Measurements from ENCODE around the gene PAWR.
"Not testable (repeated sequence)": the region's sequence is repeated elsewhere in the genome, so short reads cannot be mapped to it uniquely, and the experiment has no call there.

PAWR gene

DNA sequence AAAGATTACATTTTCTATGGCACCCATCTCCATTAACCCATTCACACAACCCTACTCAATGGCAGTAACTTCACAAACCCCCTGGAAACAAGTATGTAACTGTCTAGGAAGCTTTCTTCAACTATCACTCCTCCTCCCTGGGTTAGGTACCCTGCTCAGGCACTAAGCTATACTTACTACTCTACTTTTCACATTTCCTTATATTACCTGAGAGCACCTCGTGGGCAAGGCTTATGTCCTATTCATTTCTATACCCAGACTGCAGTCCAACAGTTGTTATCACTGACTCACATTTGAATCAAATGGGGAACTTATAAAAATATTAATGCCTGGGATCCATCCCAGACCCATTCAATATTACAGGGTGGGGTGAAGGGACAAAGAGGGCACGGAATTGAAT, 4.6 kb downstream of the PAWR start:
- no peak for DNase-seq

DNA sequence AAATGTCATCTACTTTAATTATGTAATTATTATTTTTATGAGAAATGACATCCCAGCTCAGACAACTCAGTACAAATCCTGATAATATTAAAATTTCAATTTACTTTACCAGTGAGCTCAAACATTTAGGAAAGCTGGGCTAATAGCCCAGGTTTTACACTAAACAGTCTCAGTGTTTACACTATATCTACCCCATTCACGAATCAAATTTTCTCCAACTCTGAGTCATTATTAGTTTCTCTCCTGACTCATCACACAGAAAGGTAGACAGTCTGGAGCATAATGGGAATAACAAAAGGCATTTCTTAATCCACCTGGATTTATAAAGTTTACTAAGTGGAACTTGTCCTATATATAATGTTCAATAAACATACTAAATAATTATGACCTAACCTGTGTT, 5.7 kb downstream of the PAWR start:
- DNase-seq, result no peak

DNA sequence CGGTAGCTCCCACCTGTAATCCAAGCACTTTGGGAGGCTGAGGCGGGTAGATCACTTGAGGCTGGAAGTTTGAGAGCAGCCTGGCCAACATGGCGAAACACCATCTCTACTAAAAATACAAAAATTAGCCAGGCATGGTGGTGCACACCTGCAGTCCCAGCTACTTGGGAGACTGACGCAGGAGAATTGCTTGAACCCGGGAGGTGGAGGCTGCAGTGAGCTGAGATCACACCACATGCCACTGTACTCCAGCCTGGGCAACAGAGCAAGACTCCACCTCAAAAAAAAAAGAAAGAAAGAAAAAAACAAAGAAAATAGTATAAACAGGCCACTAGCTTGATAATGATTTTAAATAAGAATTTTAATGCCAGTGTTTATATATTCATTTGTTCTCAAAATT, 6.4 kb downstream of the PAWR start:
- not testable (repeated sequence) for DNase-seq

DNA sequence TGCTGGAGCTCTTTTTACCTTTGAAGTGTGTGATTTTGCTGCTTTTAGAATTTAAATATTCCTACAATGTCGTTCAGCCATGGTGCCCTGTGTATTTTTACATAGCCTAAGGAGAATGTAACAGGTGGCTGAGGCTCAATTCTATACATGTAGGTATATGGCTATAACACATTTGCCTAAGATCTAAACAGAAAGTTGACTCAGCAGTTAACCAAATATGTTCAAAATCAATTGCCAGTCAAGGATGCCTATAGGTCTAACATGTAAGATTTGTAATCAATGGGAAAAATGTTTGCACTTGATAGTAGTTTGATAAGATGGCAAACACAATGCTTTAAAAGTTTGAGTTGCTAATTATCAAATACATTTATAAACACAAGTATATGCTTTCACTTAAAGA, 8.2 kb downstream of the PAWR start:
- no peak for DNase-seq

DNA sequence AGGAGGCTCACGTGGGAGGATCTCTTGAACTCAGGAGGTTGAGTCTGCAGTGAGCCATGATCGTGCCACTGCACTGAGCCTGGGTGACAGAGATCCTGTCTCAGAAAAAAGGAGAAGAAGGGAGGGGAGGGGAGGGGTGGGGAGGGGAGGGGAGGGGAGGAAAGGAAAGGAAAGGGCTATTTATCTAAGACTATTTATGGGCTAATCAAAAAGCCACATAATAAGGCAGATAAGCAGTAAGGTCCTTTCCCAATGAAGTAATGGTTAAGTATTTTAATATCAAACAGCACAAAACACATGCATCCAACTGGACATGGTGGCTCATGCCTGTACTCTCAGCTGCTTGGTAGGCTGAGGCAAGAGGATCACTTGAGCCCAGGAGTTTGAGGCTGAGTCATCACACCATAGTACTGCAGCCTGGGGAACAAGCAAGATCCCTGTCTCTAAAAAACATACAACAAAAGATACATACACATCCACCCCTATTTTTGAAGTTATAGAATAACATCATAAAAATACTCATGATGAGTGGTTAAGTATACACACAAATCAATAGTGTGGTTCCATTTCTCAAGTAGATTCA, 9.7 kb downstream of the PAWR start:
- no peak for DNase-seq

DNA sequence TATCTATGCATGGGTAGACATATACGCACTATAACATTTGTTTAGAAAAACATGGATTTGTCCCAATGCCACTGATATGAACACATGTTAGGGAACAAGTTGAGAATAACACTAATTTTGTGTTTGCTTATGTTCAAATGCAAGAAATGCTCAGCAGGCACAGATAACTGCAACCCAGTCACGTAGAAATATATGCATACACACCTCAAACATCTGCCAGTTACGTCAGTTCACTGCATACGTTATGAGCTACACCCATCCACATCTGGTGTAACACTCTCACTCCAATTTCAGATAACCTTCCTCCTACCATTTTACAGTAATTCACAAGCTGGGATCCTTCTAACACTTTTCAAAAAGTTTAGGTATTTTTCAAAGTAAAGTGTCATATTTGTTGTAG, 10.7 kb downstream of the PAWR start:
- no peak for DNase-seq

DNA sequence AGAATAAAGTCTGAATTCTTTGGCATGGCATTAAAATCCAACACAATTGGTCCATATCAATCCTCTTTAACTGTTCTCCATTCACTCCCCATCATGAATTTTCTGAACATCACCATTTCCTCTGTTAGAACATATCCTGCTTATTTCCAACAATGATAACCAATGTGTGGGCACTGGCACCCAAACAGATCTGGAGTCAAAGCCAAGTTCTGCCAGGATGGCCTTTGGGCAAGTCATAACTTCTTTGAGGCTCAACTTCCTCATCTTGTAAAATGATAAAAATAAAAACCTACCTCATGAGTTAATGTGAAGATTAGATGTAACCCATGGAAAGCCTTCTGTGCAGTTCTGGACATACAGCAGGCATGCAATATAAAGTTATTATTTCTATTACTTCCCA, 12.5 kb downstream of the PAWR start:
- DNase-seq, result no peak

DNA sequence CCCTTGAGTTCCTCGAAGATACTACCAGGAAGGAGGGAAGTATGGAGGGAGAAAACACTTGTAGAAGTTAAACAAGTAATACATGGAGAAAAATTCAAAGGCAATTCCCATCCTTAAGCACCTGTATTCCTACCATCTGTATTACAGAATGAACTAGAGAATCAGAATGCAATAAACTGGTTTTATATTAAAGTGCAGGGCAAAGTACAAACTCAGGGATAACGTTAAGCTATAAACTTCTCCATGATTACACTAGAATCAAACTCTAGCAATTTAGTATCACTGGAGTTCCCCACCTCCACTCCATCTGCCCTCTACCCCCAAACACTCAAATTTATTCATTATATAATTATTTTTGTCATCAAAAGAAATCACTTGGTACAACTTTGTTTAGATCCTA, 13.1 kb downstream of the PAWR start:
- no peak for DNase-seq

DNA sequence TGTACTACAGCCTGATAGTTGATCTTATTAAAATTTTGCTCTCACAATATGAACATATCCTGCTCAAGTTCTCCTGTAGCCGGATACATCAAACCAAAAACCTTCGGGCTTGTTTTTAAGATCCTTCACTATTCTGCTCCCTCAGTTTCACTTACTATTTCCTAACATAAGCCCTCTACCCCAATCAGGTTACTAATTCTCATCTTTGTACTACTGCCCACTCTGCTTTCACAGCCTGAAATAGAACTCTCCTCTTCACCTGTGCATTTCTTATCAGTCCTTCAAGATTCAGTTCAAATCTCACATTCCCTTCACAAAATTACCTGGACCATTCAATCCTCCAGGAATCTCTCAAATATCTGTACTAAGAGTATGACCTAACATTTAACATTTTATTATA, 14.2 kb downstream of the PAWR start:
- DNase-seq, result no peak

DNA sequence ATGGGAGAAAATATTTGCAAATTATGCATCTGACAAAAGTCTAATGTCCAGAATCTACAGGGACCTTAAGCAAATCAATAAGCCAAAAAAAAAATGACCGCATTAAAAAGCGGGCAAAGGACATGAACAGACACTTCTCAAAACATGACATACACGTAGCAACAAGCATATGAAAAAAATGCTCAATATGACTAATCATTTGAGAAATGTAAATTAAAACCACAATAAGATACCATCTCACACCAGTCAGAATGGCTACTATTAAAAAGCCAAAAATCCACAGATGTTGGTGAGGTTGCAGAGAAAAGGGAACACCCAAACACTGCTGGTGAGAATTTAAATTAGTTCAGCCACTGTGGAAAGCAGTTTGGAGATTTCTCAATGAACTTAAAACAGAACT, 16.1 kb downstream of the PAWR start:
- no peak for DNase-seq

DNA sequence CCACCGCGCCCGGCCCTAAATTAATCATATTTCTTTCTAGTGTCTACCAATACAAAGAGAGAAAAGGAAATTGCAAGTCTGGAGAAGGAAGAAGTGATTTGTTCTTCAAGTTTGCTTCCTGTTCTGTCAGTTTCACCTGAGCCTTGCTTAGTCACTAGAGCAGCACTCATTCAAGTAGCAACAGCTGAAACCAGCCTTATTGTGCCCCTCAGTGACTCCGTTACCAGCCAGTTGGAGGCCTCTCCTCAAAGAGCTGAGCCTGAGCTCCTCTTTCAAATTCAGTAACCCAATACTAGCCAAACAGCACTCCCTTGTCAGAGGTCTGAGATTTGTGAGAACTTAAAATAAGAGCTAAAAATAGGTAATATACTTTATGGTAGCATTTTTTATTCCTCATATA, 17.4 kb downstream of the PAWR start:
- DNase-seq, result no peak

DNA sequence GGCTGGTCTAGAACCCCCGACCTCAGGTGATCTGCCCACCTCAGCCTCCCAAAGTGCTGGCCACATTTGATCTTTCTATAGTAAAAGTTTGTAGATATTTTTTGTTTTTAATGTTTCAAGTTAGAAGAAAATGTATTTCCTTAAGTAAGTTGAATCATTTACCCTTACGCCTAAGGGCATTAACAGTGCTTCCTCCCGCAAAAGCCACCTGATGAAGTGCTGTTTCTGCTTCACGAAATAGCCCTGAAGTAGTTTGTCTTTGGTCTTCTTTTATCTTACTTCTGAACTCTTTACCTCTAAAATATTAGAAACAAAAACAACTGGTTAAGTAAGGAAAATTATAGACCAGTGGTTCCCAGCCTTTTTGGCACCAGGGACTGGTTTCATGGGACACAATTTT, 22.7 kb downstream of the PAWR start:
- DNase-seq, result no peak

DNA sequence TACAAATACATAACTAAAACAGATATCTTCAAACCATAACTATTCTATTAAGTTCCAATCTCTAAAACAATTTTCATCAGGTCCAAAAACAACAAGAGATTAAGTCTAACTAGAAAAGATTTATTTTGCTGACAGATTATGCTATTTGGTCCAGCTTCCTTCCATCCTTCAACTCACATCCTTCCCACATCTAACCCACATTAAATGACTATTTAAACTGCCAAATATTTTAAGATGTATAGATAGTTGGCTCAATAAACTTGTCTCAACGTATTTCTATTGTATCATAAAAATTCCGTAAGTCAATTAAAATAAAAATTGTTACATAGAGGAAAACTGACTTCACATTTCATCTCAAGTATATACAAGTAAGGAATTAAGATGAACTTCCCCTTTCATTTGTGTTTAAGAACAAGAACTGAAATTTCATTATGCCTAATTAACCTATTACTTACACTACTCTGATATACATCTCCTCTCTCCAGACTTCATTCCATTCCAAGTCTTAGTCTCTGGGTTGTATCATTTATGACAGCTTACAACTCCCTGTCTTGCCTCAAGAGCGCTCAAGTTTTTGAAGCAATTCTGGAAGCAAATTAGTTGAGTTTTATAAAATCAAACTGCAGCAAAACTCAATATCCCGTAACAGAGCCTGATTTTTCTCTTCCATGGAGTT, 25.4 kb downstream of the PAWR start:
- DNase-seq, result no peak

DNA sequence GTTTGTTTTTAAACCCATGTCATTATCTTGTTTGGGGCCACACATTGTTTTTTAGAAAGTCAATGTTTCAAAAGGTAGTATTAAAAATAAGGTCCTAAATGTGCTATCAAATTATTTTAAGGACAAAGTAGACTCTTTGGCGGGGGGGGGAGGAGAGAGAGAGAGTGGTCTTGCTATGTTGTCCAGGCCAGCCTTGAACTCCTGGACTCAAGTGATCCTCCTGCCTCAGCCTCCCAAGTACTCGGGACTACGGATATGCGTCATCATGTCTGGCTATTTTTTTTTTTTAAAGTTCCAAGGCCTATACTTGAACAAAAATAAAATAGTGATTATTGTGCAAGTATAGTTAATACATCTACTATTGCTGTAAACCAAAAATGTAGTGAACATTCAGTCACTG, 26.2 kb downstream of the PAWR start:
- DNase-seq, result no peak

DNA sequence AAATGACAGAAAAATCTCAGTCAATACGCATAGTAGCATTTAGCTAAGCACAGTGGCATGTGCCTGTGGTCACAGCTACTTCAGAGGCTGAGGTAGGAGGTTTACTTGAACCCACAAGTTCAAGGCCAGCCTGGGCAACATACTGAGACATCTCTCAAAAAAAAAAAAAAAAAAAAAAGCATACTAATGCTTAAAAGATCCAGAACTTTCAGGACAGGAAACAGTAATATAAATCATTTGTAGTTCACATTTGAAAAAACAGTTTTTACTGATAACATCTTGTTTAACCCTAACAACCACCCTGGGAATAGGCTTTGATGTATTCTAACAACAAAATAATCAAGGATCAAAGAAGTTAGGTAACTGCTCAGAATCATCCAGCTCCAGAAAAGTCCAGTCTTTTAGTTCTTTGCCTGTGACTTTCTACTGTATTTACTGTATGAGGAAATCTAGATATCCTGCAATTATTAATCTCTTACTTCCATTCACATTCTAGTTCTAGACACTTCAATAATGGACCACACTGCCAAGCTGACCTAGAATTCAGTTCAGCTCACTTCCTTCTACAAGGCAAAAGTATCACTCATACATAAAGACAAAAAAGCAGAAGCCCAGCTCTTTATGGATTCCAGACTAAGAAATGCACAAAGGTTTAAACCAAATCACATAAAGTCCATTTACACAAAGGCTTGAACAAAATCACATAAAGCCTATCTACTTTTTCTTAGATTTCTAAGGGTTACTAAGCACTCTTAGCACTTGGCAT, 28.5 kb downstream of the PAWR start:
- DNase-seq, result no peak

DNA sequence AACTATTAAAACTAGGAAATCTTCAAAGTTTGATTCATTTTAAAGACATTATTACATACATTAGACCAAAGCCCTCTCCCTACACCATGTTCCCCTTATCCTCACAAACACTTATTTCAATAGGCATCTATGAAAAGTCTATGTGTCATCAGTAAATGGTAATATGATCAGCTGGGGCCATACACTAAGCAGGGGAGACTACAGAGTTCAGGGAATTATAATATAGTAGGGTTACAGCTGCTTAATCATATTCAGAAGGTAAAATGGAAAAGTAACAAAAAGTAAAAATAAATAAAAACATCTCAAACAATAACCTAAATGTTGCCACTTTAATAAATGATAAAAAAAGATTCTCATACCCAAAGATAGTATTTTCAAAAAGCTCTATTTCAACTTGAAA, 29.1 kb downstream of the PAWR start:
- DNase-seq, result no peak

DNA sequence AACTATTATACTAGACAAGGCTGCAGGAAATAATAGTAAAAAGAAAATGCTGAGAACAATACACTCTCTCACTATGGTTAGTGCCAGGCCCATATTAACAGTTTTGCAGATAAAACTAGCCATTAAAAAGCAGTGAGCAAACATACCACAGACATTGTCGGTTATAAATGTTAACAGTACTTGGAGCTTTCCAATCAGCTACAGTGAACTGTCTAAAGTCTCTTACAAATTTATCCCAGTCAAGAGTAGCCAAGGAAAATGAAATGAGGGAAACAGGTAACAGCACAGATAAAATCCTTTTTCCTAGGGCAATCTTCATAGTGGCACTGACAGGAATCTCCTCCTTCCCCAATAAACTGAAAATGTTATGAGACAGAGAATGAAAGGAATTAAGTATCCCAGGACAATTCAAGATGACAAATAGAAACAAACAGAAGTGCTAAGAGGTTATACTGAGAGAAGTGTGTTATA, 30.8 kb downstream of the PAWR start:
- no peak for DNase-seq

DNA sequence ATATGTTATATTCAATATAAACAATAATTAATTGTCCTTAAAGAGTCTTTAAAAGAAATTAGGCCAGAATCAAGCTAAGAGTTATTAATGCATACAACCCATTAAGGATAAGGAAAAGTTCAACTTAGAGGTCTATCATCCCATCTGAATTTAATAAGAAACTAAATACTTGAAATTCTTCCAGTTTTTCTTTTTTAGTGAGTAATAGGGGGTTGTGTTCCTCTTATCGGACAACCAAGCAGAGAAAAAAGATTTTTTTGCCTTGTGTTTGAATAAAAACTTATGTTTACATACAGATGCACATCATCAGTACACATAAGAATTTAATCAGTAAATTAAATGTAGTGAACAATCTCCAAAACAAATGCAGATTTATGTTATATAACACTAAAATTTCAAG, 32.5 kb downstream of the PAWR start:
- no peak for DNase-seq

DNA sequence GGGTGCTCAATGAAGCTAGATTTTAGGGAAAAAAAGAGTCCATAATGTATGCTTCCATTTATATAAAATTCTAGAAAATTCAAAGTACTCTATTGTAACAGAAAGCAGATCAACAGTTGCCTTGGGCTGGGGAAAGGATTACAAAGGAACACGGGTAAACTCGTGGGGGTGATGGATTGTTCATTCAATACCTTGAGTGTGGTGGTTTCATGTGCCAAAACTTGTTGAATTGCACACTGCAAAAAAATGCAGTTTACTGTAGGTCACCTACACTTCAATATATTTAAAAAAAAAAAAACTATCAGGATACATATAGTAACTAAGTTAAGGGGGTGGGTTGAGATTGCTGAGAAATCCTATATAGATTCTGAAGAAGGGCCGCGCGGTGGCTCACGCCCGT, 33.6 kb downstream of the PAWR start:
- no peak for DNase-seq

DNA sequence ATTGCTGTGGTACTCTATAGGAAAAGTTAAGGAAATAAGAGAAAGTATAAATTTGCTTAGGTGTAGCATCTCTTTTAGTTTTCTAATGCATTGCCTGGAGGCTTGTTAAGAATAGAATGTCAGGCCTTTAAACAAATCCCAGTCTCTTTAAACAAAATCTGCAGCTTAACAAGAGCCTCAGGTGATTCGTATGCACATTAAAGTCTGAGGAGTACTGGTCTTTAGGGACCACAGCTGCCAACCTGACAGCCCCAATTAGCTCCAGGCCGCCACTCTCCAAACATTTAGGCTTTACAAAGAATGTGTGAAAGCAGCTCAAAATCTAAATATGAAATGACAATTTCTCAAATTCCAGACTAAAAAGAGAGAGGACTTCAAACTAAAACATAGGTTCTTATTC, 35.7 kb downstream of the PAWR start:
- no peak for DNase-seq

DNA sequence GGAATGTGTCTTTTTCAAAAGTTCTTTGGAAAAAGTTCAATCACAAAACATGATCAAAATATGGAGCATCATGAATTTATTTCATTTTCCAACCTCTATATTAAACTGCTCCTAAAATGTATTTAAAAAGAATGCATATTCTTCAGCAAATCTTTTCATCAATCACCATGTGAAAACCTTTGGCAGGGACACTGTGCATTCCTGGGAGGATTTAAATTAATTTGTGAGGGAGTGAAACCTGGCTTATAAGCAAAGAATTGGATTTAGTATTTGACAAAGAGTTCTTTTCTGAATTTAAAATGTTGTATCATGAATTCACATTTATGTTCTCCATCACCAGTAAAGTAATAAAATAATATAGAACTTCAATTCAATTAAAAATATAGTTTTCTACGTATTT, 38.2 kb downstream of the PAWR start:
- no peak for DNase-seq

DNA sequence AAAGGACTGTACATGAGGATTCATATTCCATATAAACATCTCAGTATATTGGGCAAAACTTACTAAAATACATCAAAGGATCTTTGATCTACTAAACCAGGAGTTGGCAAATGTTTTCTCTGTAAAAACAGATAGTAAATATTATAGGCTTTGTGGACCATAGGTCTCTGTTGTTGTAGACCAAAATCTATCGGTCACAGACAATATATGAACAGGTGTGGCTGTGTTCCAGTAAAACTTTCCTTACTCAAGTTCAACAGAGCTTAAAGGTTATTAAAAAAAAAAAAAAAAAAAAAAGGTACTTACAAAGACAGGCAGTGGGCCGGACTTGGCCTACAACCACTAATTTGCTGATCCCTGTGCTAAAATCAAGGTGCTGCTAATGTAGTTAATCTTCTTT, 40.3 kb downstream of the PAWR start:
- DNase-seq, result no peak

DNA sequence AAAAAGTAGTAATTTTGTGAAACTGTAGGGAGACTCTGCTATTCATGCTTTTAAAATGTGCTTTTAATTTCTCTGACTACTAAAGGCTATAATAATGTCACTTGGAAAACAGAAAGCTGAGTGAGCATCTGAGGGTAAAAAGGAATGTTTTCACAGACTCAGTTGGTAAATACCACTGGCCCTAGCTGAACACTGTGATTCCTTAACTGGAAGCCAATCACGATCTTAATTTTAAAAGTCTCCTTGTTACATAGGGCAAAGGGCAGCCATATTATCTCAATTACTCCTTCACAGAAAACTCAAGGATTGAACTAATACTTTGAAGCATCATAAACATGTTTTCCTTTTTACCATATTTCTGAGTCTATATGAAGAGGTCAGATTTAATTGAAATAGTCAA, 41.9 kb downstream of the PAWR start:
- no peak for DNase-seq

DNA sequence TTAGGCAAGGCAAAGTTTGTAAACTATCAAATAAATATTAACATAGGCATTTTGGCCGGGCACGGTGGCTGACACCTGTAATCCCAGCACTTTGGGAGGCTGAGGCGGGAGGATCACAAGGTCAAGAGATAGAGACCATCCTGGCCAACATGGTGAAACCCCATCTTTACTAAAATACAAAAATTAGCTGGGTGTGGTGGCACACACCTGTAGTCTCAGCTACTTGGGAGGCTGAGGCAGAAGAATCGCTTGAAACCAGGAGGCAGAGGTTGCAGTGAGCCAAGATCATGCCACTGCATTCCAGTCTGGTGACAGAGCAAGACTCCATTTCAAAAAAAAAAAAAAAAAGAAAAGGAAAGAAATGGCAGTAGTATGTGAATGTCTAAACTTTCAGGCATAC, 43.9 kb downstream of the PAWR start:
- DNase-seq, result not testable (repeated sequence)

DNA sequence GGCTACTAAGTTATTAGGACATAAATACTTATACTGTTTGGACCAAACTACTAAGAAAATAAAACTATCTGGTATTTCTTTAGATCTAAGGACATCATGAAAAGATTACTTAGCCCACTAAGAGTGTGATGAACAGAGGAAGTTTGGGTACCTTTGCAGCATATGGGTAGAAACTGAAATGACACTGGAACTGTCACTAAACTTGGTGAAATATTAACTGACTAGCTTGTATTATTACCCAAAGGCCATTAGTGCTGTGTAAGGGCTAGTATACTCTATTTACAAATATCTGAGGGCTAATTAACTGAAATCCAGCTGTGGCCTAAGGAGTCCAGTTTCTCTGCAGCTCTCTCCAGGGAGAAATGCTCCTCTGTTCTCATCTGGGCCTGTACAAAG, 45.5 kb downstream of the PAWR start:
- DNase-seq, result no peak

All from activated CD4-positive, alpha-beta T cell treated with anti-CD3 and anti-CD28 coated beads, Interleukin-2, amount 50 U/mL, for 48 hours (primary cell).